KBM-7 (cell line): ENCODE data around the gene GSK3A.

ENCODE experiments used
- DNase-seq: peaks from one replicate; pipeline ENCODE4 v3.0.0-alpha.2; 2015
- in situ Hi-C: fragments of 300-500 bp; cut with MboI; formaldehyde crosslinking; loops from 2 replicates; pipeline ENCODE4 v1.14.3; 2020; ENCODE audit warnings: low sequenced_read_pairs, low pct_unique_long_range_greater_than_20kb, mixed read lengths

GSK3A gene

GRCh38 chr19:42233678-42234292 is 8.6 kb downstream of the GSK3A start:
- no peak for DNase-seq
- in situ Hi-C loops = no loop called here

DNA sequence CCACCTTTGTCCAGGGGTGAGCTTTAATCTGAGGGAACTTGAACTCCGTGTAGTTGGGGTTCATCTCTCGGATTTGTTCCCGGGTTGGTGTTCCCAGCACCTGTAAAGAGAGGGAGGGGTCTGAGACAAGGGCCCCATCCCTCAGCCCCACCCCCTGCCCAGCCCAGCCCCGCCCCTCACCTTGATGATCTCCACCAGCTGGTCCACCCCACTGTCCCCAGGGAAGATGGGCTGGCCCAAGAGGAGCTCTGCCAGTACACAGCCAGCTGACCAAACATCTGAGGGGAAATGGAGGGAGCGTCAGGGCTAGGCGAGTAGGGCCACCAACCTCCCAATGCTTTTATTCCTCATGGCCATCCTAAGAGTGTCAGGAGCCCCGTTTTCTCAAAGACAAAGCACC is 9.3 kb downstream of the GSK3A start:
- DNase-seq = no peak
- in situ Hi-C loops = no loop called here

DNA sequence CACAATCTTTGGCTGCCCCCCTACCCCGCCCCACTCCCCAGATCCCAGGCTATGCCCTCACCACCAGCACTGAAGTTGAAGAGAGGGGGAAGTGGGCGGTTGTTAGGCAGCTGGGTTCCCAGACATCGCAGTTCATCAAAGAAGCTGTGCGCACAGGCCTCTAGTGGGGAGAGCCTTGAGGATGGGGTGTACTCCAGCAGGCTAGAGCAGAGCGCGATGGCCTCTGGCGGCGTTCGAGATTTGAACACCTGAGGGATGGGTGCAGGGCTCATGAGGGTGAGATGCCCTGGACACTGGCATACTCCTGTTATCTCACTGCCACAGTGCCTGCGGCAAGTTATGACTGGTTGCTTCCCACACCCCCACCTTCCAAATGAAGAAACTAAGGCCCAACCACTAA is 10.0 kb downstream of the GSK3A start:
- in situ Hi-C loops = no loop called here
- no peak for DNase-seq

DNA sequence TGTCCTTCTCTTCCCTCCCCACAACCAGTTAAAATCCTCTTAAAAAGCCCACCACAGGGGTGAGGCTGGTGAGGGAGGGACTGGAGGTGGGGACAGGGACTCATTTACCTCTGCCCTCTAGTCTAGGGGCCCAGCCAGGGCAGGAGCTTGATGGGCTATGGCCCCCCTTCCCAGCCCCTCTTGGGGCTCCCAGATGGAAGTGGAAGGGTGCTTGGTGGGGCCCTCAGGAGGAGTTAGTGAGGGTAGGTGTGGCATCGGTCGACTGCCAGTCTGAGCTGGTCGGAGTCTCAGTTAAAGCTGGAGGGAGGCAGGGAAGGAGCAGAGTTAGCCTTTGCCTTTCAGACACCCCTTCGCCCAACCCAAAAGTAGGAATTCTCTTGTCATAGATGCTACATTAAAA is 11.8 kb downstream of the GSK3A start:
- DNase-seq = no peak
- in situ Hi-C loops = no loop called here

- in situ Hi-C loops = no loop called here
- no peak for DNase-seq
Measured at GRCh38 chr19:42229855-42230351, 12.5 kb downstream of the GSK3A start.

DNA sequence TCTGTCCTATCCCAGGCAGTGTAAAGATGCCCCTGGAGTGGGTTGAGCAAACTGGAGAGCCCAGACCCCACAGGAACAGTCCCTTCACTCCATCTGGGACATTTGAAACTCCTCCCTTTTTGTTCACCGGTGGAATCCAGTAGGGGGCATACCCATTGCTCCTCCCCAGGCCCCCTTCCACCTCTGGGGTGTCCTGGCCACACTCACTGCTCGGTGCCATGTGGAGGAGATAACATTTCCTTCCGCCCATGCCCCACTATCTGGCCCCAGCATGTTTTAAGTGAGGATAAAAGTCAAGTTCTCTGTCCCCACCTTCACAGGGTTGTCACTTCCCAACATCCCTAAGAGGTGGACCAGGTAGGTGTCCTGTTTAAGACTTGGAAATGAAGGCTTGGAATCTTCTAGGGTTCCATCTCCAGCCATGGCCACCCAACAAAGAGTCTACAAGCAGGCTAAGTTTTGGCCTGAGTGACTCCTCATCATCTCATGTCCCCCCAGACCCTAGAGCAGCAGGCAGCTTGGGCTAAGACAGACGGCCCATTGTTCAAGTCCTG is 13.0 kb downstream of the GSK3A start:
- no peak for DNase-seq
- in situ Hi-C loops = no loop called here

DNA sequence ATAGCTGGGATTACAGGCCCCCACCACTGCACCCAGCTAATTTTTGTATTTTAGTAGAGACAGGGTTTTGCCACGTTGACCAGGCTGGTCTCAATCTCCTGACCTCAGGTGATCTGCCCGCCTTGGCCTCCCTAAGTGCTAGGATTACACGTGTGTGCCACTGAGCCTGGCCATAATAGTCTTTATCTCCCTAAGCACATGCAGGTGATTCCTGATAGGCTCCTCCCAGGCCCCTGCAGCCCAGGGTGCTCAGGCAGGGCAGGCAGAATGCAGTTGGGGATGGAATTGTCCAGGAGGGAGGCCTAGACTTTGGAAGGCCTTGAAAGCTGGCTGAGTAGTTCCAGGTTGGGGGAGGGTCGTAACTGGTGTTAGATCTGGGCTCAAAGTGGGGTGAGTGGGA is 13.8 kb downstream of the GSK3A start:
- in situ Hi-C loops = no loop called here
- DNase-seq = no peak

DNA sequence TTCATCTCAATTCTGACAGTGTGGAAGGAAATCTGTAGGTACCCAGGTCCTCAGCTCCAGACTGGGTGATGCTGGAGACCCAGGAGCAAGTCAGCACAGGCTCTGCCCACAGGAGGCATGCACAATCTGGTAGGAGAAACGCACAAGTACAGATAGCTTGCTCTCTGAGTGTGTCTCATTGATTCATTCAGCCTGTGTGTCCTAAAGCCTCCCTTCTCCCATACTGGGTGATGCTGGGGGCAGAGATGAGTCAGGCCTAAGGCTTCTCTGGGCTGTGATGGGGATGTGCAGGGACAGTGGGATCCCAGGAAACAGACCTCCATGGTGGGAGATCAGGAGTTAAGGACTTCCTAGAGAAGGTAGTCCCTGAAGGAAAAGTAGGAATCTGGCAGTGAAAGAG is 15.5 kb downstream of the GSK3A start:
- no peak for DNase-seq
- in situ Hi-C loops = no loop called here

GRCh38 chr19:42225718-42226292 is 16.6 kb downstream of the GSK3A start:
- in situ Hi-C loops = no loop called here
- no peak for DNase-seq

GRCh38 chr19:42224940-42225717 is 17.3 kb downstream of the GSK3A start:
- in situ Hi-C loops = no loop called here
- no peak for DNase-seq

GRCh38 chr19:42220751-42221097 is 21.7 kb downstream of the GSK3A start:
- in situ Hi-C loops = no loop called here
- DNase-seq = peak; percentile 23

DNA sequence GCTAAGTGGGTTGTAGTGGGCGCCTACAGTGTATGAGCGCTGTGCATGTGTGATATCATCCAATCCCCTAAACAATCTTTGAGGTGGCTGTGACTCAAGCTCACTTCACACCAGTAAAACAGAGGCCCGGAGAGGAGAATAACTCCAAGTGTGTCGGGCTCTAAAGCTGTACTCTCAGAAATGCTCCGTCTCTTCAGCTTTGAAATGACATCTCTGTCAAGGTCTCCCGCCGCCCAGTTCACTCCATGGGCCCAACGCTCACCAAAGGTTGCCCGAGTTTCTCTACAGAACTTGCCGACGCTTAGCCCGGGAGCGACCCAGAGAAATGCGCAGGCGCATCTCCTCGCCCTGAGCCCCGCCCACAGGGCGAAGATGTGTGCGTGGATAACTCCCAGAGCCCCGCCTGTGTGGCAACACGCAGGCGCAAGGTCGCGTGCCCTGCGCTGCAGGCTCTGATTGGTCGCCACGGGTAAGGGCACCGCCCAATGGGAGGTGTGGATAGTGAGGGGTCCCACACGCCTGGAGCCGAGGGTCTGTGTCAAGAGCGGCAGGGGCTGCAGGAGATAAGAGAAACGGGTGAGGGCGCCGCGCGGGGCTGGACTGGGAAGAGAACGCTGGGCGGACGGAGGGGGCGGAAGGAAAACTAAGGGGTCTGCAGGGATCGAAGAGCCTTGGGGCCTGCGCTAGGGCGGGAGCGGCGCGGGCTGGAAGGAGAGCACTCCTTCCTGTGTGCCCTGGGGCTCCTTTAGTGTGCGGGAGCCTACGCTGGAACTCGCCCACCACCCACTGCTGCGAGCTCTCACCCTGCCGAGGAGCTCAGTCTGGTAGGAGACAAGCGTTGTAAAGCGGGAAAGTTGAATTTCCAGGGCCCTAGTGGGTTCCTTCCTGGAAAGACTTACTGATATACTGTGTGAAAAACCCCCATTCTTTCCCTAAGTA is 22.3 kb downstream of the GSK3A start, which contains the start of gene ZNF526:
Gene ZNF526 (plus strand): TSS at position 501 of the 939 bp plus-strand sequence. CDS start 4,092 bp downstream, outside the sequence.
- in situ Hi-C loops = no loop called here
- peak; percentile 98 for DNase-seq

- peak; percentile 97 for DNase-seq
- in situ Hi-C loops = no loop called here
Measured at GRCh38 chr19:42217520-42218437, 24.6 kb downstream of the GSK3A start, which contains the start of gene DEDD2. DEDD2 (minus strand) TSS chr19:42217677; CDS start chr19:42217007, 670 bp downstream.

GRCh38 chr19:42216653-42217519 is 25.5 kb downstream of the GSK3A start:
- in situ Hi-C loops = no loop called here
- peak; percentile 28 for DNase-seq

GRCh38 chr19:42214810-42215485 is 27.5 kb downstream of the GSK3A start:
- DNase-seq = no peak
- in situ Hi-C loops = no loop called here

GRCh38 chr19:42212886-42213285 is 29.5 kb downstream of the GSK3A start:
- in situ Hi-C loops = no loop called here

DNA sequence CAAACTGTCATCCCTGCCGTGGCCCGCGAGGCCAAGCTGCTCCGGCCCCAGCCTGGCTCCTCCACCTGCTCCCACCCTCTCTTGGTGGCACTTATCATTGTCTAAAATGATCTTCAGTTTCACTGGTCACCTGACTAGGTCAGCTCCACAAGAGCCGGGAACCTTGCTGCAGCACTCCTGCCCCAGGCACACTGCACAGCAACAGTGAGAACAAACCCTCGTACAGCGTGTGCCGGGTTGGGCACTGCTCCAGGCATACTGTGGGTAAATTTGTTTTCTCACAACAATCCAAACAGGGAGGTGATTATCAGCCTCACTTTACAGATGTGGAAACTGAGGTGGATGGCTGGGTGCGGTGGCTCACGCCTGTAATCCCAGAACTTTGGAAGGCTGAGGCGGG is 33.8 kb downstream of the GSK3A start:
- DNase-seq = no peak
- in situ Hi-C loops = no loop called here

More at GRCh38 chr19:42212886-42213285, 29.5 kb downstream of the GSK3A start:
- DNase-seq = no peak
